Measurements from ENCODE around the gene HIBADH. TPM values are rescaled to one million over a fixed set of nuclear protein-coding genes. Genes with fewer than 3 reads are reported as not detected.

Gene HIBADH
- total RNA-seq, 1 experiment from 2014 or later, result 42.0 TPM

GRCh38 chr7:27636326-27637006, 26.2 kb downstream of the HIBADH start:
- H3K27me3 ChIP-seq (ENCODE audit: control insufficient read depth, insufficient read depth, low read length), result no peaks in the 10 kb centered on the region
- no peak for DNase-seq
- no peaks in the 10 kb centered on the region for H3K36me3 ChIP-seq (replicated peaks; ENCODE audit: control insufficient read depth, insufficient read depth, low read length)
- no peak overlapping the region for H3K4me3 ChIP-seq (ENCODE audit: insufficient read depth, low read depth, low read length)

- Histone ChIP-seq H3K4me3 (ENCODE audit: insufficient read depth, low read depth, low read length) (no peak overlapping the region), H3K36me3 (replicated peaks; ENCODE audit: control insufficient read depth, insufficient read depth, low read length) (no peaks in the 10 kb centered on the region), H3K27me3 (ENCODE audit: control insufficient read depth, insufficient read depth, low read length) (no peaks in the 10 kb centered on the region)
- no peak for DNase-seq
Measured at GRCh38 chr7:27635728-27636127, 27.0 kb downstream of the HIBADH start.

- DNase-seq, result no peak
- Histone ChIP-seq H3K4me3 (ENCODE audit: insufficient read depth, low read depth, low read length) (no peak overlapping the region), H3K27me3 (ENCODE audit: control insufficient read depth, insufficient read depth, low read length) (no peaks in the 10 kb centered on the region), H3K36me3 (replicated peaks; ENCODE audit: control insufficient read depth, insufficient read depth, low read length) (no peaks in the 10 kb centered on the region)
Measured at GRCh38 chr7:27634671-27635493, 27.8 kb downstream of the HIBADH start.

GRCh38 chr7:27633062-27633461, 29.6 kb downstream of the HIBADH start:
- DNase-seq, result no peak
- Histone ChIP-seq H3K4me3 (ENCODE audit: insufficient read depth, low read depth, low read length) (no peak overlapping the region), H3K36me3 (replicated peaks; ENCODE audit: control insufficient read depth, insufficient read depth, low read length) (no peaks in the 10 kb centered on the region; the same call in 1 of the 2 replicates), H3K27me3 (ENCODE audit: control insufficient read depth, insufficient read depth, low read length) (no peaks in the 10 kb centered on the region)

GRCh38 chr7:27631391-27631790, 31.3 kb downstream of the HIBADH start:
- no peak overlapping the region for H3K4me3 ChIP-seq (ENCODE audit: insufficient read depth, low read depth, low read length)
- no peaks in the 10 kb centered on the region for H3K27me3 ChIP-seq (ENCODE audit: control insufficient read depth, insufficient read depth, low read length)
- DNase-seq, result no peak
- no peaks in the 10 kb centered on the region; the same call in 1 of the 2 replicates for H3K36me3 ChIP-seq (replicated peaks; ENCODE audit: control insufficient read depth, insufficient read depth, low read length)

- H3K36me3 ChIP-seq (replicated peaks; ENCODE audit: control insufficient read depth, insufficient read depth, low read length), result no peaks in the 10 kb centered on the region; the same call in 1 of the 2 replicates
- H3K27me3 ChIP-seq (ENCODE audit: control insufficient read depth, insufficient read depth, low read length), result no peaks in the 10 kb centered on the region
- DNase-seq, result no peak
- no peak overlapping the region for H3K4me3 ChIP-seq (ENCODE audit: insufficient read depth, low read depth, low read length)
Measured at GRCh38 chr7:27627146-27627545, 35.5 kb downstream of the HIBADH start.

GRCh38 chr7:27619492-27619891, 43.2 kb downstream of the HIBADH start:
- no peak overlapping the region for H3K4me3 ChIP-seq (ENCODE audit: insufficient read depth, low read depth, low read length)
- H3K27me3 ChIP-seq (ENCODE audit: control insufficient read depth, insufficient read depth, low read length), result no peaks in the 10 kb centered on the region
- DNase-seq, result no peak
- H3K36me3 ChIP-seq (replicated peaks; ENCODE audit: control insufficient read depth, insufficient read depth, low read length), result no peaks in the 10 kb centered on the region

- Histone ChIP-seq H3K36me3 (replicated peaks; ENCODE audit: control insufficient read depth, insufficient read depth, low read length) (no peaks in the 10 kb centered on the region), H3K4me3 (ENCODE audit: insufficient read depth, low read depth, low read length) (no peak overlapping the region), H3K27me3 (ENCODE audit: control insufficient read depth, insufficient read depth, low read length) (no peaks in the 10 kb centered on the region)
- no peak for DNase-seq
Measured at GRCh38 chr7:27617651-27618381, 44.9 kb downstream of the HIBADH start.

- Histone ChIP-seq H3K27me3 (ENCODE audit: control insufficient read depth, insufficient read depth, low read length) (no peaks in the 10 kb centered on the region), H3K36me3 (replicated peaks; ENCODE audit: control insufficient read depth, insufficient read depth, low read length) (no peaks in the 10 kb centered on the region), H3K4me3 (ENCODE audit: insufficient read depth, low read depth, low read length) (no peak overlapping the region)
- no peak for DNase-seq
Measured at GRCh38 chr7:27616914-27617548, 45.7 kb downstream of the HIBADH start.

- Histone ChIP-seq H3K27me3 (ENCODE audit: control insufficient read depth, insufficient read depth, low read length) (no peaks in the 10 kb centered on the region), H3K4me3 (ENCODE audit: insufficient read depth, low read depth, low read length) (no peak overlapping the region), H3K36me3 (replicated peaks; ENCODE audit: control insufficient read depth, insufficient read depth, low read length) (no peaks in the 10 kb centered on the region)
- no peak for DNase-seq
Measured at GRCh38 chr7:27616186-27616491, 46.5 kb downstream of the HIBADH start.

GRCh38 chr7:27615420-27616185, 47.1 kb downstream of the HIBADH start:
- Histone ChIP-seq H3K36me3 (replicated peaks; ENCODE audit: control insufficient read depth, insufficient read depth, low read length) (no peaks in the 10 kb centered on the region), H3K4me3 (ENCODE audit: insufficient read depth, low read depth, low read length) (no peak overlapping the region), H3K27me3 (ENCODE audit: control insufficient read depth, insufficient read depth, low read length) (no peaks in the 10 kb centered on the region)
- DNase-seq, result no peak

GRCh38 chr7:27614095-27614494, 48.6 kb downstream of the HIBADH start:
- DNase-seq, result no peak
- H3K27me3 ChIP-seq (ENCODE audit: control insufficient read depth, insufficient read depth, low read length), result no peaks in the 10 kb centered on the region
- H3K36me3 ChIP-seq (replicated peaks; ENCODE audit: control insufficient read depth, insufficient read depth, low read length), result no peaks in the 10 kb centered on the region
- no peak overlapping the region for H3K4me3 ChIP-seq (ENCODE audit: insufficient read depth, low read depth, low read length)

- Histone ChIP-seq H3K27me3 (ENCODE audit: control insufficient read depth, insufficient read depth, low read length) (no peaks in the 10 kb centered on the region), H3K36me3 (replicated peaks; ENCODE audit: control insufficient read depth, insufficient read depth, low read length) (no peaks in the 10 kb centered on the region), H3K4me3 (ENCODE audit: insufficient read depth, low read depth, low read length) (no peak overlapping the region)
- no peak for DNase-seq
Measured at GRCh38 chr7:27611059-27611458, 51.6 kb downstream of the HIBADH start.

Measured in H7 (cell line).